ENCODE results near the gene THRB.

THRB gene

DNA sequence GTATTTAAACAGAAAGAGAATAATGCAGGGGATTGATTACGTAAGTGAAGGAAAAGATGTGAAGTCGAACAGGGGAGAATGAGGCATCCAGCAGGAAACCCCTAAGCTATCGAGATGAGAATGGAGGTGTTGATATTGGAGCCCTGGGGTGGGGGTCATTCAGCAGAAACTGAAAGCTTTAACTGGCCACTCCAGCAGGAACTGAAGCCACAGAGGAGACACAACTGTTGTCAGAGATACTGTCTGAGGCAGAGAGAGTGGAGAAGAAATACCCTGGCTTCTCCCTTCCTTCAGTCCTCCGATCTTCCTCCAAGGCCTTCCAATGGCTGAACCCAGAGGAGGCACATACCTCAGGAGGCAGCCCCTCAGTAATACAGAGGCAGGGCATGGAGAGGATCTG, 152.4 kb downstream of the THRB start:
- no peak for DNase-seq

DNA sequence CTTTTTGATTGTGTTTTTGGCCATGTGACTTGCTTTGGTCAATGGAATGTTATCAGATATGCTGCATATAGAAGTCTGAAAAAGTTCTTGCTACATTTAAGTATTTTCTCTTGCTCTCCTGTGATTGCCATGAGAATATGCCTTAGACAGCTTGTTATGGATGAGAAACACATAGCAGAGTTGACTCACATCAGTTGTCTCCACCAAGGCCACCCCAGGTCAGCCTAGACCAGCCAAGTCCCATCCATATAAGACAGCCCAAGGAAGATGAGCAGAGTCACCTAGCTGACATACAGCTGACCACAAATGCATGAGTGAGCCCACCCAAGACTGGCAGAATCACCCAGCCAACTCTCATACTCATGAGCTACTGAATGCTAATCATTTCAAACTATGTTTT, 153.0 kb downstream of the THRB start:
- no peak for DNase-seq

DNA sequence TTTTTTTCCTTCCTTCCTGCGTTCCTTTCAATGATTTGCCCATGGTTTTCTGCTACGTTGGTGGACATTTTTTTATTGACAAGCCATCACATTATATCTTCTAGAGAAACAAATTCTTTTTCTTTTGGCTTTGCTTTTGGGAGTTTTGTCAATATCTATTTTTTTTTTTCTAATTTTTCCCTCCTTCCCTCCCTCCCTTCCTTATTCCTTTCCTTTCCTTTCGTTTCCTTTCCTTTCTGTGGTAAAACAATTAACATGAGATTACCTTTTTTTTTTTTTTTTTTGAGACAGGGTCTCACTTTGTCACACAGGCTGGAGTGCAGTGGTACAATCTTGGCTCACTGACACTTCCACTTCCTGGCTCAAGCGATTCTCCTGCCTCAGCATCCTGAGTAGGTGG, 153.7 kb downstream of the THRB start:
- no peak for DNase-seq

DNA sequence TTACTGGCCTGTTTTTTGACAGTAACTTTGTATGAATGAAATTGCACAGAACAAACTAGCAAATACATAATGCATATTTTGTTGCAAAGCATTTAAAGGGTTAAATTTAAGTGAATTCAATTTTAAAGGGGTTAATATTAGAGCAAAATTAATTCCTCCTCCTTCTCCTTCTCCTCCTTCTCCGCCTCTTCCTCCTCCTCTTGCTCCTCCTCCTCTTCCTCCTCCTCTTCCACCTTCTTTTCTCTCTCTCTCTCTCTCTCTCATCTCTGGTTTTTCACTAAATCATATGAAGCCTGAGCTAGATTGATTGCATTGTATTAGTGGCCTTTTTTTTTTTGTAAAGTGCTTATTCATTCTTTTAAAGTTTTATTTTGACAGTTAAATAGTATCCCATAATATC, 154.5 kb downstream of the THRB start:
- no peak for DNase-seq

DNA sequence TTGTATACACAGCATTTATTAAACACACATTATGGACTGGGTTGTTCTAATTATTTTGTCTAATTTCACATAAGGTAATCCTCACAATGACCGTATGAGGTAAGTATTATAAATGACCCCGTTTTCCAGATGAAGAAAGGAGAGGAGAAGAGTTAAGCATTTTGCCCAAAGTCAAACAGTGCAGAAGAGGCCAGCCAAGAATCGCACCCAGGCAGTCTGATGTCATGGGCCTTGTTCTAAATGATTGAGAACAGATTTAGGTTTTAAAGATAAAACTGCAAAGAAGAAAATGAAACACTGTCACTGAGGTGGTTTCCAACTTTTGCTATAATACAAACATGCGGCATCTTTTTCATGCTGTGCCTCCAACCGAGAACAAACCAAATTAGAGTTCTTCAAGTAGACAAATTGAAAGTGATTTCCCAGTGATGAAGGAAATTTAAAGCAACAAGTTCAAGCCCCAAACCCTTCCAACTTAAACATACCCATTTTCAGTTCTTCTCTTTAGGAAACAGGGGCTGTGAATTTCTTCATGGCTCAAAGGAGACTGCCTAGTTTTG, 155.3 kb downstream of the THRB start:
- no peak for DNase-seq

DNA sequence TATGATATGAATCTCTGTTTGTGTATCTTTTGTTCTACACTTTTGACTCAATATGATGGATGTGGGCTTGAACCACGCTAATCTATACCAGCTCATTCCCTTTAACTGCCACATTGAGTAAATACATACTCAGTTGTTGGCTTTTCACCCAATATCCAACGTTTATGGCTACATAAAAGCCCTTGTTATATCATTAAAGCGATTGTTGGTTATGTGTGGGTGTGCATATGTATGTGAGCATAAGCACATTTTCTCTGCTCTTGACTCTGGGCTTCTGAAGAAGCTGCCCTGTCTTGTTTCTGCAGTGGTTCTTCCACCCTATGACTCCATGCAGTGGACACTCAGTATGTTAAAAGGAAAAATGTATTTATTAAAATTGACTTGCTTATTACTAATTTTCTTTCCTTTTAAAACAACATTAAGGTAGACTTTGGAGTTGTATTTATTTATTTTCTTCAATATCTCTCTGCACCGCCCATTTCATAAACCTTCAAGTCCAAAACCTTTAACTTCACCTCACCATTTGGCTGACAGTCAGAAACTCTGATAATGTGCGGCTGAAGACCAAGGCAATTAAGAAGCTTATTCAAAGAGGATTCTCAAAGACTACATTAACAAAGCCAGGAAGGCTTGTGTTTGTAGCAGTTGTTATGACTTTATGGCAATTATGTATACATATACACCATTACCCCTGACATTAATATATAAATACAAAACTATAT, 156.1 kb downstream of the THRB start:
- no peak for DNase-seq

DNA sequence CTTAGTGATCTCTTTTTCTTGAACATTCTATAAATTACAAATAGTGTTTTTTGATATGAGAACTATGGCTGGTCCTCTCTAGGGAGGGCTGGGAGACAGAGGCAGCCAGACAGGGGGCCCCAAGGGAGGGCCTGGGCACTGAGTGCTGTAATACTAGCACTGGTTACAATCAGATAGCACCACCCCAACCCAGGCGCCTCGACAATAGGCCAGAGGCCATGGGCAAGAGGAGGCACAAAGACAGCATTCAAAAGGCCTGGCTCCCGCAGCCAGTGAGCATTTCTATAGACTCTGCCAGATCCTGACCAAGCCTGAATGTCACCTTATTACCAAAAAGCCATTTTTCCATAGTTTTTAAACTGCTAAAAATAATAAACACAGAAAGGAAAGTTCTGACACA, 158.5 kb downstream of the THRB start:
- DNase-seq = no peak

DNA sequence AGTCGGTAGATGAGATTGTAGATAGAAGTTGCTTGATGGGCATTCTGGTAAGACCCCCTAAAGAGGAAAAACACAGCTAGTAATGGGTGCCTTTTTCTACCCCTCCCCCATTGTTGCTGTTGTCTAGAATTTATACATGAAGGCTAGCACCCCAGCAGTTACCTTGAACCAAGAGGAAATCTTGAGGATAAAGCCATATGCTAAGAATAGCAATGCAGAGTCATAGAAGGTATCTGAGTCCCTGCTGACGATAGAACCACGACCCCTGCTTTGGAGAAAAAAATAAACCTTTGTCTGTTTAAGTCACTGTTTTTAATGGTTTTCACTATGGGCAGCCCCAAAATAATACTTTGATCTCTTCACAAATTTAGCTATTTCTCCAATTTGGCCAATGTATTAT, 162.6 kb downstream of the THRB start:
- no peak for DNase-seq

DNA sequence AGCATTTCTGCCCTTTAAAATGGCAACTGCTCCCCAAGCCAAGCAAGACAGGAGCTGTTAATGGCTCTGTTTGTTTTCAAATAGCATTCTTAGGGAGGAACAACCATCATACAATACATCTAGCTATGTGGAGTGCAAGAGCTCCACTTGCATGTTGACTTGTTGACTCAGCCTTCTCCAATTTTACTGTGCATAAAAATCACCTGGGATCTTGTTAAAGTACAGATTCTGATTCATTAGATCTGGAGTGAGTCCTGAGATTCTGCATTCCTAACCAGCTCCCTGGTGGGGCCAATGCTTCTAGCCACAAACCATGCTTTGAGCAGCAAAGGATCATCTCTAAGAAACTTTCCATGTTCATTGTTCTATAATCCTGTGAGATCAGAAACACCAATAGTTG, 171.4 kb downstream of the THRB start:
- no peak for DNase-seq

DNA sequence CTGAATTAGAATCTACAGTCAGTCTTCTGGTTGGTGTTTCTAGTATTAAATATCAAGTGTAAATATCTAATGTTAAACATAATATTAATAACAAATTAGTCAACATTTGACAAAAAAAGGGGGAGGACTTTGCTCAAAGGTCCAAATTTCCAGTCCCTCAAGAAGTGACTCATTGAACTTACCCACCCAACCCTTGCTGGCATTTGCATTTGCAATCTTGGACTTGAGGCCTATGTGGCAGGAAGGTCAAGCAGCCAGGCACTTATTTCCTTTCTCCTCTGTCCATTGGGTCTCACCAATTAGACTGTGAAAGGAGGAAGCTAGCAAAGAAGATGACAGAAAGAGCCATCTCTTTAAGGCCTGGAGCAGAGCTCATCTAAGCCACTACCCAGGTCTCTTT, 174.0 kb downstream of the THRB start:
- DNase-seq = no peak

DNA sequence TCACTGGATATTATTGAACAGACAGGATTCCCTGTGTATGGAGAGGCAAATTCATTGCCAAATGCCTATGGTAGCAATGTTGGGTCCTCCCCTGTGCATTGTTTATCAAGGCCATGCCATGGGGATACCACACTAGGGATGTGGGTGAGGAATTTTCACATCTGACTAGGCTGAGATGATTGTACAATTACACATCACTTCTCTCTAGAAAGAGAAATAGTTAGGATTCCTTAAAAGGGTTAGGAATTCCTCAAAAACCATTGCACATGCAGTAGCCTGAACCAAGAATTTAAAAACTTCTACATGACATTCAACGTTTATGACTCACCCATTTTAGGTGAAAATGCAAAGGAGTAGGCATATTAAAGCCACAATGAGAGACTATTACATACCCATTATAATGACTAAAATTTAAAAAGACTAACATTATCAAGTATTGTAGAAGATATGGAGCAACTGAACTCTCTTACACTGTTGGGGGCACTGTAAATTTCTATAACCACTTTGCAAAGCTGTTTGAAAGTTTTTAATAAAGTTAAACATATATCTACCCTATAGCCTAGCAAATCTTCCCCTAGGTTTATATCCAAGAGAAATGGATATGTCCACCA, 175.9 kb downstream of the THRB start:
- DNase-seq = no peak

DNA sequence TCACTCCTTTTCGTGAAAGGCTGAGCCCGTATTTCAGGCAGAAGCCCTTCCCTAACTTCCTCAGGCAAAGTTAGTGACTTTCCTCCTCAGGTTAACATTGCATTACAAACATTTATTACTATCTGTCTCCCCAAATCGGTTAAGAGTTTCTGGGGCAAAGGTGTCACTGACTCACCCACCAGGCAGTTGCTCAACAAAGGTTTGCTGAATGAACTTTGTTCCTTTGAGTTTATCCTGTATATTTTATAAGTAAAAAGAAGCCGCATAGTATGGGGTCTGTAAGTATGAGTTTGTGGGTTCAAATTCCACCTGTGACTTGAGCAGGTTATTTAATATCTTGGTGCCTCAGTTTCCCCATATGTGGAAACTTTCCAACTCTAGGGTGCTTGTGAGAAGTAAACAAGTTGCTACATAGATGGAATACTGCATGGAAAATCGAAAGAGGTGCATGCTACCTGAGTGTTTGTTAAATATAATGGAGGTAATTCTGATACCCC, 177.7 kb downstream of the THRB start:
- DNase-seq = no peak

DNA sequence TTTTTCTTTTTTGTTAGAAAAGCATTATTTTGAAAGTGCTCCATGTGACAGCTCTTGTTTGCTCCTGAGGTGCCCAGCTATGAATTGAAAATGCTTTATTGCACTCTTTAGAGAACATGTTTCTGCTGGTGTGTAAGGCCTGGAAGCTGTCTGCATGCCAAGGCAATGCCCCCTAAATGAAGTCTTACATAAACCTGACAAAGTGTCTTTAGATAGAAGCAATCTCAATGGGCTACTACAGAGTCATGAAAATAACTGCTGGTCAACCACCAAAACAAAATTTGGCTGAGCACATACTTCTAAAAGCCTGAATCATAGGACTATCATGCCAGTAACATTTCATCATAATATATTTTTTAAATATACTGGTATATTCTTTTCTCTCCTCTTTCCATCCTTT, 178.7 kb downstream of the THRB start:
- DNase-seq = no peak

DNA sequence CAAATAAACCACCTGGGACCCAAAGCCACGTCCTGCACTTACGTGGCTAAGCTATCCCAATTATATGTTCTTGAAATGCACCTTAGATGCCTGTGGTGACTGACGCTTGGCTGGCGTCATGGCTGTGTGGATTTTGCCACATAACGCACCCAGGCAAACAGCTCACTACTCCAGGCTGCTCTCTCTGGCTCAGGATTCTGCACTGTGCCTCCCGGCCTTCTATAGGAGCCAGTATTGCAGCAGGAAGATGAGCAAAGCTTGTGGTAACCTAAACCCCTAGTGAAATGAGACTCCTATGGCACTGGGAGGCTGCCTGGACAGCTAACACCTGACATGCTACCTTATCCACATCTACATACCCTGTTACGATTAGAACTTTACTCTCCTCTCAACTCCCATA, 179.3 kb downstream of the THRB start:
- DNase-seq = no peak

DNA sequence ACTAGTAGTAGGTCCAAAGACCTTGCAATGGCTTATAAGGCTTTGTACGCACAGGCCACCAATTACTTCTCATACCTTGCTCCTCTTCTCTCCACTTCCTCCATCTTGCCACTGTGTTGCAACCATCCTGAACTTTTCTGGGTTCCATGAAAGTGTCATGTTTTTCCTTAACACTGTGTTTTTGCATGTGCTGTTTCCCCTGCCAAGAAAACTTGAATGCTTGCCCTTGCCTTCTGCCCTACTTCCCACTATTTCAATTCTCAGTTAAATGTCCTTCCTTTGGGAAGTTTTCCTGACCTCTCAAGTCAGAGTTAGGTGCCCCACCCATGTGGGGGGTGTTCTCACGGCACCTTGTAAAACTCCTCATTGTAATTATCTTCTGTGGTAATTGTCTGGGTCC, 182.8 kb downstream of the THRB start:
- no peak for DNase-seq

DNA sequence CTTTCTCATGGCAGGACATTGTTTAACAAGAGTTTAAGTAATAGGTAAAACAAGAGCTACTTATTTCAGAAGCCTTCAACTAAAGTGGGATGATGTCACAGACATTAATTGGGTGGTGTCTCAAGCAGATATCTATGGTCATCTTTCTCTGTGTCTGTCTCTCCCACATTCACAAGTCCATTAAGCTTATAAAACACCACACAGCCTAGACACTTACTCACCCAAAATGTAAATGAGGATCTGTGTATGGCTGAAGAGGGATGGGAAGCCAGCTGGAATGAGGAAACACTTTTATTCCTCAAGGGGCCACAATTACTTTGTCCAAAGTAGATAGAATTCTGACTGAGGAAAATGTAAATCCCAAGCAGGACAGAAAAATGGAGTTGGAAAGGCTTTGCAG, 183.8 kb downstream of the THRB start:
- DNase-seq = no peak

DNA sequence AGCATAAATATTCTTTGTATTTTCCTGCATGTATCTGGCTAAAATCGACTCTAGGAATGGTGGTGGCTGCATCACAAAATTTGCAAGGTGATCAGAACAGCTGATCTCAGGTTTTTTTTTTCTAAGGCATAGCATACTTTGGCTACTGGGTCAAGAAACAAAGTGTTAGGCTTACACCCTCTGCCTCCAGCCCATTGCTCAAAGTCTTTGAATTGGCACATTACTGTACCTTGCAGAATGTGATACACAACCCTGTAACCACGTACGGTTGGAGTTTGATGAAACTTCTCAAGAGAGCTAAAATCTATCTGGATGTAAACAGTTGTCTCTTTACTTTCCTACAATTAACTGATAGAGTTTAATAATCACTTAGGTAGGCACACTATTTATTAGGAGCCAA, 188.1 kb downstream of the THRB start:
- no peak for DNase-seq

DNA sequence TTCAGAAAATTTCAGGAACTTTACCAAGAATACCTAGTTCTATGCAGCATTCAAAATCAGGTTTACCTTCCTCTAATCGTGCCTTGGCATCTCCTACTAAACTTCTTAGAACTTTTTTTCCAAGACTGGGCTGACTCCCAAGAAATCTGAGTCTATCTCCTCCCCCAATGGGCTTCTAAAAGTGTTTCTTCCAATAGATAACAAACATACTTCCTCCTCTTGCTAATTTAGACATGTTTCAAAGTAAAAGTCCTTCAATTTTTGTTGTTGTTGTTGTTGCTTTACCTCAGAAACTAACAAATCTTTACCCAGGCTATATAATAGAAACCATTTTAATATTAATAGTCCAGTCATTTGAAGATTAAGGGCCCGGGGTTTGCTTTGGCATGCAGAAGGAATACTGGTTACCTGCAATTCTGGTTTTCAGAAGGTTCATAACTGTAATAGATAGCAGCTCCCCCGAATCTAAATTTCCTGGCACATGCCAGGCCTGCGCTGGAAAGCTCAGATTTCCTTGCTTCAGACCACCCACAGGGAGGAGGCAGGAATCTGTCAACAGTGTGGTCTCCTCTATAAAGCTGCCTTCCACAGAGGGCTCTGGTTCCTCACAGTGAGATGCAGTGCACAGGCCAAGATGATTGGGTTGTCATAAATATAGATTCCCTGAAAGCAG, 188.7 kb downstream of the THRB start:
- no peak for DNase-seq

DNA sequence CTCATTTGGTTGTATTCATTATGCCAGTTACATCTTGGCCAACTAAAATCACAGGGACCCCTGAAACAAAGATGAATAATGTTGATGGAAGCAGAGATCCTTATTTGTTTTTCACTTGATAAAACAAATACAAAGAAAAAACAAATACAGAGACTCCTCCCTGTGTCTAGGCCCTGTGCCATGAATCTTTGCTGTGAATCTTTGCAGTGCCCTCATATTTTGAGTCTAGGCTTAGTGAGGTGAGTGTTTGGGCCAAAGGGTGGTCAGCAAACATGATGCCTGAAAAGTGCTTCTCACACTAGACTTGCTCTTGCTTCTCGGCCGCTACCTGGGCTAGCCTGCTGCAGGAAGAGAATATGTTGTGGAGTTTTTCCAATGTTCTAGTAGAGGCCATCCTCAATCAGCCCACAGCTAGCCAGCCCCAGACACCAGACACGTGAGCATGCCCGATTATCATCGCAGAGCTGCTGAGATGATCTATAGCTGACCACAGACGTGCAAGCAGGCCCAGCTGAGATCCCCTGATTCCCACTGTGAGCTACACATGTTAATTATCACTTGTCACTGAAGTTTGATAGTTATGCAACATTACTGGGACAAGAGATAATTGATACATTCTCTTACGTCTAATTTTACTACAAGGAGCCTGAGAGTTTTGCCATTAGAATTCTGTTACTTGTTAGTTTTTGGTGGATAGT, 191.4 kb downstream of the THRB start:
- no peak for DNase-seq

DNA sequence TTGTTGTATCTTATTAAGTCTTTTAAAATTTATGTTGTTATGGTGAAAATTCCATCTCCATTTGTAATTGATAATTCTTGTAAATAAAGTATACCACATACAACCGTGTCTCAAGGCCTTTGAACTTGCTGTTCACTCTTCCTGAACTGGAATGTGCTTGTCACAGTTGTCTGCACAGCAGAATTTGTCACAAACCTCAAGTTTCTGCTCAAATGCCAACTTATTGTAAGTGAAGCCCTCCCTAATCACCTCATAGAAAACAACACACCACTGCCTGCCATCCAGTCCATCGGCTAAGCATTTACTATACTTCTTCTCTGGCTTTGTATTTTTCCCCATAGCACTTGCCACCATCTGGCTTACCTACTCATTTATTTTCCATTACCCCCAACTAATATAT, 192.3 kb downstream of the THRB start:
- no peak for DNase-seq

DNA sequence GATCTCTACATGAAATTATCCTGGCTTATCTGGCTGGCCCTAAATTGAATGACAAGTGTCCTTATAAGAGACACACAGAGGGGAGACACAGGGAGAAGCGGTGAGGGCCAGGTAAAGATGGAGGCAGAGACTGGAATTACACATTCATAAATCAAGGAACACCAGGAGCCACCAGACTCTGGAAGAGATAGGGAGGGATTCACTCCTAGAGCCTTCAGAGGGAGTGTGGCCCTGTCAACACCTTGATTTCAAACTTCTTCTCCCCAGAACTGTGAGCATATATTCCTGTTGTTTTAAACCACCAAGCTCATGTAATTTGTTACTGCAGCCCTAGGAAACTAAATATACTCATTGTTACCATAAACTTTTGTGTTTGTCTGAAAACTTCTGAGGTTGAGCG, 193.7 kb downstream of the THRB start:
- no peak for DNase-seq

DNA sequence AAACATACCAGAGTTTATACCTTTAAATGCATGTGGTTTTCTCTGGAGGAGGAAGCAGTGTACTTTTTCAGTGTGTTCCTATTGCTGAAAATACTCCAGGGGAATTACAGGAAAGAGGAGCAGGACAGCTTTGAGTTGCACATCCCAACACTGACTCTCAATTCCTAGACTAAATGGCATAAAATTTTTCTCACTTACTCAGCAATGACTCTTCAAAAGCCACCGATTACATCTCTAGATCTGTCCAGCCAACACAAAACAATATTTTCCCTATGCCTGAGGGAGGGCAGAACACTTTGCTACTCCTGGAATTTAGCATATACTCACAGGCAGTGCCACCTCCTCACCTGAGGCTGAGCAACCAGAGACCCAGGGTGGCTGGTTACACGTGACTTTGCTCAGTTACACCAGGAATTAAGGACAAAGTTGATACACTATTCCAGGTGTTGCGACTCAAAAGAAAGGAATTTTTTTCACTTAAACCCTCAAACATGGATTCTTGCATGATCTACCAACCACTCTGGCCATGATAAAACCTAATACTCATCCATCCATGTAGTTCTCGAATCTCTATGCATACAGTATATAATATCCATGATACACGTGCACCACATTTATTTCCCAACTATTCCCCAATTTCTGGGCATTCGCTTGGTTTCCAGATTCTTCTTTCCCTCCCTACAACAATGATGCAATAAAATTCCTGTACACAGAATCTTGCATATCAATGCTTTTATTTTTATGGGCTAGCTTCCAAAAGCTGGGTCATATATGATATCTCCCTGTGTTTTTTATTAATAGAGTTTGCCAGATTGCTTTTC, 194.6 kb downstream of the THRB start:
- DNase-seq = no peak

Measured in stimulated activated CD4-positive, alpha-beta T cell treated with anti-CD3 and anti-CD28 coated beads, Interleukin-4, amount 100 ng/mL, for 1 hour (primary cell).